Keratinocyte (primary cell): ENCODE data around the gene FOXP3. TPM values are rescaled to one million over a fixed set of nuclear protein-coding genes. Genes with fewer than 3 reads are reported as not detected.

Experiments
- DNase-seq: peaks from one replicate; pipeline ENCODE4 v3.0.0-alpha.2; 2011; ENCODE audit warnings: low read depth, missing footprints, low spot score
- FAIRE-seq: peaks from 2 replicates; lab custom pipeline; 2011; peaks lifted over from hg19 to GRCh38; lab: Jason Lieb, UNC
- H2AFZ ChIP-seq: 2 replicates; pipeline ENCODE4 v1.6.0; 2012; ENCODE audit warnings: low read length, control low read depth, inconsistent platforms; ENCODE audit not compliant: control insufficient read depth
- H3K27ac ChIP-seq: 2 replicates; pipeline ENCODE4 v1.5.1; 2011; ENCODE audit warnings: low read length; ENCODE audit not compliant: control insufficient read depth, insufficient read depth
- H3K27me3 ChIP-seq: 3 replicates; pipeline ENCODE4 v1.6.0; 2011; ENCODE audit warnings: low read length; ENCODE audit not compliant: control insufficient read depth, insufficient read depth; ENCODE audit errors: extremely low read depth
- H3K36me3 ChIP-seq, 2 experiments: 2 replicates in 1 of 2; 3 replicates in 1 of 2; pipeline ENCODE4 v1.5.1; 2011; ENCODE audit warnings: low read length in 2 of 2, mild to moderate bottlenecking in 1 of 2; ENCODE audit not compliant: control insufficient read depth in 2 of 2, insufficient read depth in 2 of 2; ENCODE audit errors: extremely low read depth in 1 of 2
- H3K4me1 ChIP-seq: 3 replicates; pipeline ENCODE4 v1.5.1; 2011; ENCODE audit warnings: low read length; ENCODE audit not compliant: control insufficient read depth, insufficient read depth; ENCODE audit errors: extremely low read depth
- H3K4me2 ChIP-seq: 3 replicates; pipeline ENCODE4 v1.6.0; 2011; ENCODE audit warnings: low read depth, low read length; ENCODE audit not compliant: control insufficient read depth, insufficient read depth; ENCODE audit errors: extremely low read depth
- H3K4me3 ChIP-seq, 3 experiments: fragments of 200-600 bp in 1 of 3; sonication (generic) in 1 of 3; 2 replicates in 2 of 3; 3 replicates in 1 of 3; pipeline ENCODE4 v1.5.1; 2011 to 2016; ENCODE audit warnings: low read length in 3 of 3, mild to moderate bottlenecking in 3 of 3, control low read depth in 2 of 3, inconsistent platforms in 1 of 3, low read depth in 1 of 3, mixed read lengths in 1 of 3, mixed run types in 1 of 3, moderate library complexity in 1 of 3; ENCODE audit not compliant: control insufficient read depth in 2 of 3, insufficient read depth in 2 of 3; ENCODE audit errors: extremely low read depth in 1 of 3
- H3K79me2 ChIP-seq: 2 replicates; pipeline ENCODE4 v1.6.0; 2012; ENCODE audit warnings: low read length; ENCODE audit not compliant: control insufficient read depth, insufficient read depth
- H3K9ac ChIP-seq: 3 replicates; pipeline ENCODE4 v1.6.0; 2011; ENCODE audit warnings: low read length; ENCODE audit not compliant: control insufficient read depth, insufficient read depth; ENCODE audit errors: extremely low read depth
- H3K9me1 ChIP-seq: 3 replicates; pipeline ENCODE4 v1.6.0; 2011; ENCODE audit warnings: low read length; ENCODE audit not compliant: control insufficient read depth, insufficient read depth; ENCODE audit errors: extremely low read depth
- H3K9me3 ChIP-seq: 2 replicates; pipeline ENCODE4 v1.5.1; 2012; ENCODE audit warnings: low read depth, low read length; ENCODE audit not compliant: control insufficient read depth
- H4K20me1 ChIP-seq: 3 replicates; pipeline ENCODE4 v1.6.0; 2011; ENCODE audit warnings: low read length; ENCODE audit not compliant: control insufficient read depth, insufficient read depth; ENCODE audit errors: extremely low read depth
- CTCF ChIP-seq, 3 experiments: IDR thresholded peaks in 1 of 3; conservative IDR thresholded peaks in 1 of 3; optimal IDR thresholded peaks in 1 of 3; 2 replicates in 2 of 3; 3 replicates in 1 of 3; pipeline versions ENCODE3 to v1.5.1; 2011; ENCODE audit warnings: low read length in 3 of 3, mild to moderate bottlenecking in 3 of 3, moderate library complexity in 2 of 3, control low read depth in 1 of 3, inconsistent platforms in 1 of 3; ENCODE audit not compliant: insufficient read depth in 2 of 3; ENCODE audit errors: extremely low read depth in 1 of 3
- EZH2 ChIP-seq: IDR thresholded peaks from one replicate; pipeline ENCODE4 v1.6.1; 2012; ENCODE audit warnings: inconsistent platforms, mild to moderate bottlenecking, low read length, moderate library complexity
- dilution Hi-C: fragments of 300-500 bp; cut with MboI; formaldehyde crosslinking; loops from one replicate; pipeline ENCODE4 v1.7.0; 2020; ENCODE audit warnings: low sequenced_read_pairs; ENCODE audit not compliant: extremely low pct_ligation_motif_present
- polyA plus RNA-seq, 5 experiments: library from polyadenylated mRNA; depleted of rRNA in 3 of 5; stranded (reverse) in 3 of 5; stranded (forward) in 1 of 5; unstranded in 1 of 5; fragments of >200 nt; gene quantifications; 1 replicate in 1 of 5; 2 replicates in 3 of 5; 3 replicates in 1 of 5; pipeline versions ENCODE4 v1.2.1 to v1.2.3, GENCODE V29; 2011 to 2012; ENCODE audit warnings: missing spikeins in 2 of 5, low read depth in 1 of 5, low replicate concordance in 1 of 5

The FOXP3 gene
- polyA plus RNA-seq, 1 donor (not counting 4 experiments of a cell fraction or from before 2014, with no cell fraction given) = 0.05 TPM

GRCh38 chrX:49276207-49276606 is 11.7 kb upstream of the FOXP3 start:
- H3K4me2 ChIP-seq = no peak overlapping the region
- no peak overlapping the region for H3K27ac ChIP-seq
- H3K27me3 ChIP-seq = no peaks in the 10 kb centered on the region
- DNase-seq (no peak), FAIRE-seq (no peak)
- peaks cover 2% of the 10 kb centered on the region for H3K79me2 ChIP-seq
- no peak overlapping the region for H3K9ac ChIP-seq
- dilution Hi-C loops = no loop called here
- no peak for TF ChIP-seq CTCF (optimal IDR thresholded peaks at IDR 0.05 in 1 of 3, IDR thresholded peaks at IDR 0.05 in 1 of 3, conservative IDR thresholded peaks at IDR 0.05 in 1 of 3; ENCODE audit: extremely low read depth in 1 of 3, insufficient read depth in 2 of 3, low read length in 3 of 3)
- no peak for TF ChIP-seq EZH2
- H2AFZ ChIP-seq = no peak overlapping the region
- peaks cover 10% of the 10 kb centered on the region for H3K4me1 ChIP-seq
- no peak overlapping the region for H3K4me3 ChIP-seq
- H4K20me1 ChIP-seq = no peaks in the 10 kb centered on the region
- H3K36me3 ChIP-seq = no peaks in the 10 kb centered on the region
- no peaks in the 10 kb centered on the region for H3K9me1 ChIP-seq
- no peaks in the 10 kb centered on the region for H3K9me3 ChIP-seq

DNA sequence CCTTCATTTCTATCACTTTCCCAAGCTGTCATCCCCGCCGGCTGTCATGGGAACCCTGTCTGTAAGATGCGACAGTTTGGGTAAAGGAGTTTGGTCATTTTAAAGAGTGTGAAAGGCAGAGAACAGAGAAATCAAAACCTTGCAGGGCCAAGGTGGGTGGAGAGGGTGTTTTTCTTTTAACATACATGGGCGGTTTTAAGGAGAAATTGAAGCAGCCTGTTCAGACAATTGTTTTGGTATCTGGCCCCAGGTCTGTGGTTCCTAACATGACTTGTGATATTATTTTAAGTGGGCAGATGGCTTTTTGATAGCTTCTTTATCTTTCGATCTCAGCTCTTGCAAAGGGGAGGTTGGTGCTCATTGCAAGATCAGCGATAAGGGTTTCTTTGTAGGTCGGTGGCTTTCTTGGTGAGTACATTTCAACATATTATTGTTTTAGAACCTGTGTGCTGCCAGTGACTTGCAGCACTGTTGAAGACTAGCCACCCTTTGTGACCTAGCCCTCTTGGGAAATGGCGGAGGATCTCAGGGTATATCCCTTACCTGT is 8.7 kb upstream of the FOXP3 start:
- no peaks in the 10 kb centered on the region for H4K20me1 ChIP-seq
- dilution Hi-C loops = no loop called here
- DNase-seq = no peak
- H3K4me2 ChIP-seq = no peak overlapping the region
- no peaks in the 10 kb centered on the region for H3K9me1 ChIP-seq
- H3K79me2 ChIP-seq = peaks cover 2% of the 10 kb centered on the region
- no peak for FAIRE-seq
- TF ChIP-seq CTCF (optimal IDR thresholded peaks at IDR 0.05 in 1 of 3, IDR thresholded peaks at IDR 0.05 in 1 of 3, conservative IDR thresholded peaks at IDR 0.05 in 1 of 3; ENCODE audit: extremely low read depth in 1 of 3, insufficient read depth in 2 of 3, low read length in 3 of 3) (no peak), EZH2 (no peak)
- H3K4me3 ChIP-seq = no peak overlapping the region
- no peaks in the 10 kb centered on the region for H3K9me3 ChIP-seq
- H3K27ac ChIP-seq = no peak overlapping the region
- H3K9ac ChIP-seq = no peak overlapping the region
- peaks cover 14% of the 10 kb centered on the region for H3K4me1 ChIP-seq
- no peak overlapping the region for H2AFZ ChIP-seq
- H3K36me3 ChIP-seq = no peaks in the 10 kb centered on the region
- no peaks in the 10 kb centered on the region for H3K27me3 ChIP-seq
